GM21786 (cell line): Measurements from ENCODE around the gene CACNA2D2.

Experiments used
- ATAC-seq: cut with Tn5 transposase; IDR thresholded peaks from one replicate; pipeline ENCODE4 v1.9.1; 2021; ENCODE audit not compliant: unreplicated experiment

Gene CACNA2D2

GRCh38 chr3:50319181-50319893 is 184.1 kb downstream of the CACNA2D2 start:
- ATAC-seq, result no peak

GRCh38 chr3:50318615-50319014 is 184.8 kb downstream of the CACNA2D2 start:
- no peak for ATAC-seq

GRCh38 chr3:50318163-50318562 is 185.3 kb downstream of the CACNA2D2 start:
- ATAC-seq, result no peak

GRCh38 chr3:50317300-50317699 is 186.1 kb downstream of the CACNA2D2 start:
- ATAC-seq, result no peak

GRCh38 chr3:50316657-50317242 is 186.7 kb downstream of the CACNA2D2 start:
- no peak for ATAC-seq

- ATAC-seq, result no peak
Measured at GRCh38 chr3:50314816-50315215, 188.6 kb downstream of the CACNA2D2 start.

GRCh38 chr3:50314342-50314741 is 189.1 kb downstream of the CACNA2D2 start:
- ATAC-seq, result no peak
